Sigmoid colon (tissue), 7 donors: ENCODE measurements around the gene HES3. TPM values are rescaled to one million over a fixed set of nuclear protein-coding genes. Genes with fewer than 3 reads are reported as not detected.

Experiments used
- DNase-seq: peaks from one replicate; pipeline ENCODE4 v3.0.0-alpha.2; 2019
- H3K27ac ChIP-seq, 4 donors: fragments of 200-600 bp; sonication (generic); one replicate each; pipeline ENCODE4 v1.5.1; 2016 to 2019; ENCODE audit warnings: mild to moderate bottlenecking in 1 of 4
- H3K27me3 ChIP-seq, 3 donors: fragments of 200-600 bp; sonication (generic); one replicate each; pipeline ENCODE4 v1.5.1; 2019; ENCODE audit warnings: mild to moderate bottlenecking in 1 of 3
- H3K36me3 ChIP-seq, 4 donors: fragments of 200-600 bp; sonication (generic); one replicate each; pipeline ENCODE4 v1.5.1; 2016 to 2019
- H3K4me1 ChIP-seq, 4 donors: fragments of 200-600 bp; sonication (generic); one replicate each; pipeline ENCODE4 v1.5.1; 2017 to 2019
- H3K4me3 ChIP-seq, 4 donors: fragments of 200-600 bp; sonication (generic); one replicate each; pipeline ENCODE4 v1.5.1; 2017 to 2019; ENCODE audit warnings: mild to moderate bottlenecking in 2 of 4, moderate library complexity in 1 of 4
- H3K9me3 ChIP-seq, 4 donors: fragments of 200-600 bp in 3 of 4; sonication (generic) in 3 of 4; one replicate each; pipeline versions ENCODE4 v1.5.1 to v1.6.1; 2013 to 2019
- CTCF ChIP-seq, 4 experiments: fragments of 450-650 bp in 3 of 4; fragments of 200-600 bp in 1 of 4; IDR thresholded peaks; one replicate each; pipeline ENCODE4 v1.5.1; 2016 to 2019; ENCODE audit warnings: antibody characterized with exemption in 4 of 4, mild to moderate bottlenecking in 3 of 4, moderate library complexity in 2 of 4
- EP300 ChIP-seq, 4 donors: sonication (generic); formaldehyde crosslinking; IDR thresholded peaks; one replicate each; pipeline ENCODE4 v1.6.1; 2017; ENCODE audit warnings: antibody characterized with exemption in 4 of 4
- POLR2A ChIP-seq, 2 donors: fragments of 450-650 bp; IDR thresholded peaks; one replicate each; pipeline ENCODE4 v1.6.1; 2016; ENCODE audit warnings: antibody characterized with exemption in 2 of 2, mild to moderate bottlenecking in 2 of 2, moderate library complexity in 2 of 2
- POLR2AphosphoS5 ChIP-seq, 4 donors: sonication (generic); formaldehyde crosslinking; IDR thresholded peaks; one replicate each; pipeline ENCODE4 v1.6.1; 2017; ENCODE audit warnings: antibody characterized with exemption in 4 of 4
- WGBS, 2 donors: extraction: QIAGEN DNeasy Blood & Tissue Kit; methylation state at CpG; one replicate each; pipeline ENCODE4 v1.1.7; 2013; 5-methylcytosine and 5-hydroxymethylcytosine counted together
- intact Hi-C: fragments of 100-400 bp; cut with DNase I; formaldehyde crosslinking; loops from one replicate; pipeline ENCODE4 v1.15.1; 2023
- polyA plus RNA-seq, 3 donors: library from polyadenylated mRNA; stranded (reverse); fragments of 200-250 nt; gene quantifications; one replicate each; pipeline ENCODE4 v1.2.3, GENCODE V29; 2013
- total RNA-seq, 4 donors: library from RNA; depleted of rRNA; stranded (reverse); fragments of >200 nt; gene quantifications; one replicate each; pipeline ENCODE4 v1.1.0, GENCODE V29; 2016
- donor health status: healthy with polysubstance abuse.
- donor health status: Bipolar disorder and iron deficiency.
- donor health status: healthy.

The HES3 gene
- total and polyA plus RNA-seq, 7 donors = not detected

- Histone ChIP-seq H3K27ac (no peak overlapping the region), H3K4me1 (no peaks in the 10 kb centered on the region), H3K36me3 (peaks cover 12 to 84% (median 43%) of the 10 kb centered on the region in 4 donors), H3K27me3 (no peaks in the 10 kb centered on the region), H3K9me3 (no peaks in the 10 kb centered on the region), H3K4me3 (no peak overlapping the region)
- TF ChIP-seq POLR2A (IDR thresholded peaks at IDR 0.05) (no peak), POLR2AphosphoS5 (IDR thresholded peaks at IDR 0.05) (no peak), EP300 (IDR thresholded peaks at IDR 0.05) (no peak), CTCF (IDR thresholded peaks at IDR 0.05) (no peak)
- intact Hi-C loops = no loop called here
- no peak for DNase-seq
- WGBS, 2 donors = 85 to 90% methylated on average over 15 of the region's 15 CpGs
Observed at GRCh38 chr1:6224718-6225117, 19.3 kb upstream of the HES3 start.

GRCh38 chr1:6225651-6226050, 18.3 kb upstream of the HES3 start:
- intact Hi-C loops = no loop called here
- no peaks in the 10 kb centered on the region for H3K27me3 ChIP-seq
- no peaks in the 10 kb centered on the region for H3K4me1 ChIP-seq
- no peak overlapping the region for H3K4me3 ChIP-seq
- no peaks in the 10 kb centered on the region for H3K9me3 ChIP-seq
- H3K36me3 ChIP-seq = peaks cover 22 to 90% (median 48%) of the 10 kb centered on the region in 4 donors
- 94 to 96% methylated on average over 8 of the region's 8 CpGs for WGBS, 2 donors
- DNase-seq = no peak
- TF ChIP-seq CTCF (IDR thresholded peaks at IDR 0.05) (no peak), EP300 (IDR thresholded peaks at IDR 0.05) (no peak), POLR2A (IDR thresholded peaks at IDR 0.05) (no peak)
- H3K27ac ChIP-seq = no peak overlapping the region

- intact Hi-C loops = no loop called here
Observed at GRCh38 chr1:6233376-6233775, 10.6 kb upstream of the HES3 start.

GRCh38 chr1:6234502-6235295, 9.3 kb upstream of the HES3 start:
- DNase-seq = no peak
- Histone ChIP-seq H3K4me1 (peaks cover 0 to 19% (median 14%) of the 10 kb centered on the region in 4 donors), H3K9me3 (no peaks in the 10 kb centered on the region), H3K27ac (peak overlapping the region in 2 of 4 donors; percentile 60 to 78), H3K36me3 (peaks cover 11 to 42% (median 18%) of the 10 kb centered on the region in 4 donors), H3K4me3 (peak overlapping the region; percentile 49 to 75 (median 68)), H3K27me3 (peaks cover 0 to 14% (median 7%) of the 10 kb centered on the region in 3 donors)
- intact Hi-C loops = loop anchor here (2.0 kb wide), 1 partner anchor 36 kb away; the partner anchor contains the start of gene RPL22
- TF ChIP-seq CTCF (IDR thresholded peaks at IDR 0.05) (no peak), POLR2A (IDR thresholded peaks at IDR 0.05) (no peak), EP300 (IDR thresholded peaks at IDR 0.05) (no peak), POLR2AphosphoS5 (IDR thresholded peaks at IDR 0.05) (no peak)
- WGBS, 2 donors = 54 to 69% methylated on average over 20 of the region's 20 CpGs

More at GRCh38 chr1:6233376-6233775, 10.6 kb upstream of the HES3 start:
- WGBS, 2 donors = 63 to 73% methylated on average over 1 of the region's 1 CpG
- Histone ChIP-seq H3K4me3 (no peak overlapping the region), H3K4me1 (peaks cover 0 to 19% (median 14%) of the 10 kb centered on the region in 4 donors), H3K27ac (no peak overlapping the region), H3K36me3 (peaks cover 17 to 54% (median 20%) of the 10 kb centered on the region in 4 donors), H3K27me3 (peaks cover 0 to 1% (median 0%) of the 10 kb centered on the region in 3 donors), H3K9me3 (no peaks in the 10 kb centered on the region)
- DNase-seq = no peak
- TF ChIP-seq POLR2AphosphoS5 (IDR thresholded peaks at IDR 0.05) (no peak), CTCF (IDR thresholded peaks at IDR 0.05) (no peak), POLR2A (IDR thresholded peaks at IDR 0.05) (no peak), EP300 (IDR thresholded peaks at IDR 0.05) (no peak)
